CD14-positive monocyte (primary cell): ENCODE data around the gene GLA. TPM values are rescaled to one million over a fixed set of nuclear protein-coding genes. Genes with fewer than 3 reads are reported as not detected.
A peak's percentile ranks its signal among the peaks of the same experiment; 100 is the strongest.

Experiments used
- DNase-seq, 3 donors: peaks; one replicate each; pipeline ENCODE4 v3.0.0-alpha.2; 2011 to 2022
- H2AFZ ChIP-seq: 2 replicates; pipeline ENCODE4 v1.6.0; 2012; ENCODE audit warnings: mild to moderate bottlenecking, low read depth, low read length, inconsistent platforms; ENCODE audit not compliant: insufficient read depth, poor library complexity, severe bottlenecking
- H3K27ac ChIP-seq, 2 donors: 1 replicate in 1 of 2; 2 replicates in 1 of 2; pipeline ENCODE4 v1.5.1; 2012 to 2013; ENCODE audit warnings: low read length in 2 of 2, control low read depth in 1 of 2, inconsistent platforms in 1 of 2, low read depth in 1 of 2, mild to moderate bottlenecking in 1 of 2
- H3K27me3 ChIP-seq, 2 donors: one replicate each; pipeline versions ENCODE4 v1.6.0 to v1.6.1; 2011 to 2013; ENCODE audit warnings: low read length in 2 of 2; ENCODE audit not compliant: control insufficient read depth in 2 of 2, insufficient read depth in 2 of 2
- H3K36me3 ChIP-seq, 2 donors: replicated peaks in 1 of 2; 1 replicate in 1 of 2; 2 replicates in 1 of 2; pipeline versions ENCODE4 v1.5.1 to v1.6.1; 2012 to 2013; ENCODE audit warnings: low read length in 2 of 2, control low read depth in 1 of 2, inconsistent platforms in 1 of 2, mild to moderate bottlenecking in 1 of 2; ENCODE audit not compliant: insufficient read depth in 2 of 2, control insufficient read depth in 1 of 2
- H3K4me1 ChIP-seq, 2 donors: 1 replicate in 1 of 2; 2 replicates in 1 of 2; pipeline versions ENCODE4 v1.5.1 to v1.6.1; 2012 to 2013; ENCODE audit warnings: low read length in 2 of 2, control low read depth in 1 of 2, inconsistent platforms in 1 of 2, mild to moderate bottlenecking in 1 of 2, moderate library complexity in 1 of 2; ENCODE audit not compliant: insufficient read depth in 2 of 2, control insufficient read depth in 1 of 2
- H3K4me2 ChIP-seq: replicated peaks from 2 replicates; pipeline ENCODE3; 2012; ENCODE audit warnings: low read length, moderate library complexity, mild to moderate bottlenecking; ENCODE audit not compliant: poor library complexity, severe bottlenecking; ENCODE audit errors: extremely low read depth
- H3K4me3 ChIP-seq, 3 experiments: fragments of 200-600 bp in 1 of 3; sonication (generic) in 1 of 3; replicated peaks in 1 of 3; 1 replicate in 2 of 3; 2 replicates in 1 of 3; pipeline ENCODE4 v1.5.1; 2011 to 2013; ENCODE audit warnings: low read length in 3 of 3, mild to moderate bottlenecking in 3 of 3, control low read depth in 2 of 3, low read depth in 2 of 3, inconsistent platforms in 1 of 3, moderate library complexity in 1 of 3
- H3K79me2 ChIP-seq: 2 replicates; pipeline ENCODE4 v1.6.0; 2012; ENCODE audit warnings: mild to moderate bottlenecking, control low read depth, inconsistent platforms, low read length, moderate library complexity; ENCODE audit not compliant: insufficient read depth
- H3K9ac ChIP-seq: 2 replicates; pipeline ENCODE4 v1.6.0; 2017; ENCODE audit warnings: low read length, mild to moderate bottlenecking; ENCODE audit not compliant: insufficient read depth, poor library complexity, severe bottlenecking
- H3K9me3 ChIP-seq, 2 donors: replicated peaks in 1 of 2; 1 replicate in 1 of 2; 2 replicates in 1 of 2; pipeline versions ENCODE4 v1.5.1 to v1.6.1; 2012 to 2013; ENCODE audit warnings: low read length in 2 of 2, control low read depth in 1 of 2; ENCODE audit not compliant: control insufficient read depth in 1 of 2, insufficient read depth in 1 of 2
- H4K20me1 ChIP-seq: 2 replicates; pipeline ENCODE4 v1.6.0; 2012; ENCODE audit warnings: mild to moderate bottlenecking, low read length, control low read depth, moderate library complexity; ENCODE audit not compliant: insufficient read depth
- H3K27ac Mint-ChIP-seq, 7 donors: one replicate each; pipeline ENCODE4 v1.8.0; 2020; ENCODE audit warnings: mild to moderate bottlenecking in 7 of 7, mixed read lengths in 7 of 7, moderate library complexity in 6 of 7, inconsistent platforms in 2 of 7
- H3K27me3 Mint-ChIP-seq, 3 donors: one replicate each; pipeline ENCODE4 v1.8.0; 2021 to 2022; ENCODE audit warnings: low read depth in 3 of 3, mild to moderate bottlenecking in 3 of 3, mixed read lengths in 3 of 3, moderate library complexity in 3 of 3, inconsistent platforms in 1 of 3
- H3K36me3 Mint-ChIP-seq, 2 donors: one replicate each; pipeline ENCODE4 v1.8.0; 2020; ENCODE audit warnings: mixed read lengths in 2 of 2, inconsistent platforms in 1 of 2, mild to moderate bottlenecking in 1 of 2
- H3K4me1 Mint-ChIP-seq: one replicate; pipeline ENCODE4 v1.8.0; 2020; ENCODE audit warnings: mild to moderate bottlenecking, mixed read lengths
- H3K4me3 Mint-ChIP-seq, 2 donors: one replicate each; pipeline ENCODE4 v1.8.0; 2020; ENCODE audit warnings: mild to moderate bottlenecking in 2 of 2, mixed read lengths in 2 of 2, moderate library complexity in 1 of 2
- H3K9me3 Mint-ChIP-seq, 7 donors: one replicate each; pipeline ENCODE4 v1.8.0; 2020 to 2022; ENCODE audit warnings: mixed read lengths in 7 of 7, mild to moderate bottlenecking in 6 of 7, moderate library complexity in 6 of 7, inconsistent platforms in 2 of 7
- WGBS: methylation state at CpG from one replicate; pipeline ENCODE4 v1.1.5; 2013; ENCODE audit warnings: missing lambda C conversion rate; ENCODE audit not compliant: insufficient coverage; 5-methylcytosine and 5-hydroxymethylcytosine counted together
- intact Hi-C, 2 donors: fragments of 100-400 bp; cut with micrococcal nuclease; formaldehyde crosslinking; loops; one replicate each; pipeline versions ENCODE4 v1.15.0 to v1.15.1; 2023
- polyA plus RNA-seq, 3 donors: library from polyadenylated mRNA; depleted of rRNA in 1 of 3; unstranded in 2 of 3; stranded (reverse) in 1 of 3; fragments of 300-500 nt in 2 of 3; fragments of >200 nt in 1 of 3; fragmentation: Illumina TruSeq in 2 of 3; gene quantifications; 1 replicate in 2 of 3; 2 replicates in 1 of 3; pipeline ENCODE4 v1.2.3, GENCODE V29; 2012 to 2021
- TF ChIP-seq, protein P1 (sequence below): fragments of 200-600 bp; IDR thresholded peaks from one replicate; pipeline ENCODE4 v1.8.0; 2022; ENCODE audit warnings: antibody characterized with exemption, mild to moderate bottlenecking

The GLA gene
- polyA plus RNA-seq, 3 donors = 64.0 to 101 (median 80.0) TPM

DNA sequence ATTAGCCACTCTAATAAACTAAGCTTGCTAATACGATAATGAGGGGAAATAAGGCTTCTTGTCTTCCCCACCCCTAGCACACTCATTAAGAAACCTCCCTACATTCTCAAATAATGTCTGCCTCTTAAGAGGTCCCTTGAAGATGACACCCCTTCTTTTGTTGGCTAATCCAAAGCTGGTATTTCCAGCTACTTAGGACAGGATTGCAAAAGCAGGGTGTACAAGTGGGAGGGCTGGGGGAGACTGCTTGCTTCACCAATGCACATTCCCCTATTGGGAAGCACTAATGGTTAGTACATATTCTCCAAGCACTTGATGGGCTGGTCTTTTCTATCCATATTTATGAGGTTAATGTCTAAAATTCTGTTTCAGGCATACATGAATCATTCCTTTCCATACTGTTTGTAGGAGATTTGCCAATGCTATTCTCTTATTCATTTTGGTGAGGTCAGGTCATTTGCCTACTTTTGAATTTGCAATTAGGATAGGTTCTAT lies 42.4 kb downstream of the GLA start:
- Histone ChIP-seq H3K27ac (no peak overlapping the region), H3K4me2 (no peak overlapping the region), H3K9me3 (no peaks in the 10 kb centered on the region), H3K4me3 (no peak overlapping the region), H3K9ac (no peak overlapping the region), H3K36me3 (peaks cover 62 to 89% of the 10 kb centered on the region in 2 donors), H3K4me1 (no peaks in the 10 kb centered on the region), H3K79me2 (no peaks in the 10 kb centered on the region), H2AFZ (no peak overlapping the region), H4K20me1 (no peaks in the 10 kb centered on the region), H3K27me3 (no peaks in the 10 kb centered on the region)
- peaks cover 0 to 1% (median 0%) of the 10 kb centered on the region in 3 donors for H3K27me3 Mint-ChIP-seq
- intact Hi-C loops = no loop called here
- no peaks in the 10 kb centered on the region for H3K4me1 Mint-ChIP-seq
- no peak overlapping the region for H3K4me3 Mint-ChIP-seq
- TF ChIP-seq, protein P1, sequence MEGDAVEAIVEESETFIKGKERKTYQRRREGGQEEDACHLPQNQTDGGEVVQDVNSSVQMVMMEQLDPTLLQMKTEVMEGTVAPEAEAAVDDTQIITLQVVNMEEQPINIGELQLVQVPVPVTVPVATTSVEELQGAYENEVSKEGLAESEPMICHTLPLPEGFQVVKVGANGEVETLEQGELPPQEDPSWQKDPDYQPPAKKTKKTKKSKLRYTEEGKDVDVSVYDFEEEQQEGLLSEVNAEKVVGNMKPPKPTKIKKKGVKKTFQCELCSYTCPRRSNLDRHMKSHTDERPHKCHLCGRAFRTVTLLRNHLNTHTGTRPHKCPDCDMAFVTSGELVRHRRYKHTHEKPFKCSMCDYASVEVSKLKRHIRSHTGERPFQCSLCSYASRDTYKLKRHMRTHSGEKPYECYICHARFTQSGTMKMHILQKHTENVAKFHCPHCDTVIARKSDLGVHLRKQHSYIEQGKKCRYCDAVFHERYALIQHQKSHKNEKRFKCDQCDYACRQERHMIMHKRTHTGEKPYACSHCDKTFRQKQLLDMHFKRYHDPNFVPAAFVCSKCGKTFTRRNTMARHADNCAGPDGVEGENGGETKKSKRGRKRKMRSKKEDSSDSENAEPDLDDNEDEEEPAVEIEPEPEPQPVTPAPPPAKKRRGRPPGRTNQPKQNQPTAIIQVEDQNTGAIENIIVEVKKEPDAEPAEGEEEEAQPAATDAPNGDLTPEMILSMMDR = no peak
- H3K9me3 Mint-ChIP-seq = no peaks in the 10 kb centered on the region
- no peak for DNase-seq
- H3K27ac Mint-ChIP-seq = no peak overlapping the region
- H3K36me3 Mint-ChIP-seq = peaks cover 52 to 68% of the 10 kb centered on the region in 2 donors
- WGBS = no CpG with 5 or more reads among the region's 1 CpG

DNA sequence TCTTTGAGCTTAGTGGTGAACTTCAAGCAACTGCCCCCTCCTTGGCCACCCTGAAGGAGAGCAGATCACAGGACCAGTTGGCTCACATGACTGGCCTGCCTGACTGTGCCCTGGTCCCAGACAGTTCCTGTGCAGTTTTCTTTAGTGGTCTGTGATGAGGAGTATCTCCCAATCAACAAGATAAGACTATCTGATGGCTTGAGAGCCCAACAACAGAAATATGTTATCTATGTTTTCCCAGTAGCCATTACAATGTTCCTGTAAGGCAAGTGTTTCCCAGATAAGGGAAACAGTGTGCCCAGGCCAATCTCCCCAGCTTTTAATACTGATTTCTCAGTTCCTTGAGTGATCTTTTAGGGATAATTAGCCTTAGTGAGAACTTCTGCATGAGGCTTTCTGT lies 45.0 kb downstream of the GLA start:
- H3K9ac ChIP-seq = no peak overlapping the region
- DNase-seq = no peak
- peak overlapping the region in 1 of 7 donors; percentile 32 for H3K27ac Mint-ChIP-seq

More for the DNA sequence above, 45.0 kb downstream of the GLA start:
- Histone ChIP-seq H3K27ac (no peak overlapping the region), H2AFZ (no peak overlapping the region), H3K4me3 (no peak overlapping the region), H3K79me2 (no peaks in the 10 kb centered on the region), H3K36me3 (peaks cover 63 to 87% of the 10 kb centered on the region in 2 donors), H3K4me1 (no peaks in the 10 kb centered on the region), H3K9me3 (no peaks in the 10 kb centered on the region), H3K4me2 (no peak overlapping the region), H4K20me1 (no peaks in the 10 kb centered on the region), H3K27me3 (no peaks in the 10 kb centered on the region)
- Mint-ChIP-seq H3K9me3 (no peaks in the 10 kb centered on the region), H3K27me3 (peaks cover 0 to 1% (median 0%) of the 10 kb centered on the region in 3 donors), H3K4me1 (no peaks in the 10 kb centered on the region), H3K36me3 (peaks cover 58 to 78% of the 10 kb centered on the region in 2 donors), H3K4me3 (no peak overlapping the region)
- TF ChIP-seq, protein P1 = no peak
- intact Hi-C loops = no loop called here
